GM21367 (cell line): ENCODE data around the gene CD82.

Experiments
- ATAC-seq: cut with Tn5 transposase; IDR thresholded peaks from one replicate; pipeline ENCODE4 v1.9.1; 2021; ENCODE audit not compliant: unreplicated experiment

CD82 gene

GRCh38 chr11:44574610-44575287 lies 9.3 kb downstream of the CD82 start:
- no peak for ATAC-seq

GRCh38 chr11:44575288-44575672 lies 9.8 kb downstream of the CD82 start:
- no peak for ATAC-seq

GRCh38 chr11:44575962-44576361 lies 10.5 kb downstream of the CD82 start:
- no peak for ATAC-seq

GRCh38 chr11:44576656-44577055 lies 11.2 kb downstream of the CD82 start:
- ATAC-seq: no peak

- ATAC-seq: no peak
Measured at GRCh38 chr11:44577231-44577830, 11.9 kb downstream of the CD82 start.

GRCh38 chr11:44578279-44578678 lies 12.8 kb downstream of the CD82 start:
- peak; percentile 35 for ATAC-seq

- ATAC-seq: no peak
Measured at GRCh38 chr11:44579302-44579761, 13.9 kb downstream of the CD82 start.

GRCh38 chr11:44580701-44581100 lies 15.2 kb downstream of the CD82 start:
- ATAC-seq: no peak

- ATAC-seq: no peak
Measured at GRCh38 chr11:44581246-44581645, 15.8 kb downstream of the CD82 start.

GRCh38 chr11:44582641-44583352 lies 17.3 kb downstream of the CD82 start:
- no peak for ATAC-seq

- ATAC-seq: no peak
Measured at GRCh38 chr11:44583353-44583669, 17.8 kb downstream of the CD82 start.

GRCh38 chr11:44585421-44585820 lies 20.0 kb downstream of the CD82 start:
- ATAC-seq: no peak

GRCh38 chr11:44589301-44589700 lies 23.8 kb downstream of the CD82 start:
- no peak for ATAC-seq

- ATAC-seq: no peak
Measured at GRCh38 chr11:44590769-44591168, 25.3 kb downstream of the CD82 start.

- no peak for ATAC-seq
Measured at GRCh38 chr11:44591557-44591956, 26.1 kb downstream of the CD82 start.

GRCh38 chr11:44592125-44592940 lies 26.9 kb downstream of the CD82 start:
- no peak for ATAC-seq

- no peak for ATAC-seq
Measured at GRCh38 chr11:44593251-44593650, 27.8 kb downstream of the CD82 start.

- no peak for ATAC-seq
Measured at GRCh38 chr11:44595006-44595405, 29.5 kb downstream of the CD82 start.

GRCh38 chr11:44595964-44596381 lies 30.5 kb downstream of the CD82 start:
- ATAC-seq: no peak

GRCh38 chr11:44596525-44597276 lies 31.2 kb downstream of the CD82 start:
- ATAC-seq: peak; percentile 26
